Kidney (tissue), 14 donors: ENCODE results near the gene CAMTA1. TPM values are rescaled to one million over a fixed set of nuclear protein-coding genes. Genes with fewer than 3 reads are reported as not detected.
A peak's percentile ranks its signal among the peaks of the same experiment; 100 is the strongest.

ENCODE experiments used
- DNase-seq, 5 donors: peaks; one replicate each; pipeline ENCODE4 v3.0.0-alpha.2; 2013 to 2020
- FAIRE-seq: peaks from 2 replicates; lab custom pipeline; 2012; peaks lifted over from hg19 to GRCh38; lab: Jason Lieb, UNC
- H3K27ac ChIP-seq, 2 donors: one replicate each; pipeline ENCODE4 v1.7.0; 2013; ENCODE audit warnings: low read depth in 2 of 2, low read length in 2 of 2, inconsistent platforms in 1 of 2
- H3K27me3 ChIP-seq: one replicate; pipeline ENCODE4 v1.7.1; 2013; ENCODE audit warnings: low read length, inconsistent platforms; ENCODE audit not compliant: control insufficient read depth, insufficient read depth
- H3K36me3 ChIP-seq, 3 donors: one replicate each; pipeline versions ENCODE4 v1.7.0 to v1.7.1; 2013; ENCODE audit warnings: low read length in 3 of 3, control low read depth in 1 of 3, inconsistent platforms in 1 of 3; ENCODE audit not compliant: insufficient read depth in 3 of 3, control insufficient read depth in 2 of 3
- H3K4me1 ChIP-seq, 3 donors: one replicate each; pipeline versions ENCODE4 v1.7.0 to v1.7.1; 2013; ENCODE audit warnings: low read length in 3 of 3, inconsistent platforms in 1 of 3, low read depth in 1 of 3; ENCODE audit not compliant: control insufficient read depth in 2 of 3, insufficient read depth in 2 of 3
- H3K4me3 ChIP-seq, 3 donors: one replicate each; pipeline versions ENCODE4 v1.7.0 to v1.8.1; 2013; ENCODE audit warnings: low read length in 3 of 3, control low read depth in 1 of 3, inconsistent platforms in 1 of 3
- H3K9ac ChIP-seq, 3 donors: one replicate each; pipeline versions ENCODE4 v1.7.0 to v1.7.1; 2013; ENCODE audit warnings: low read length in 3 of 3, control low read depth in 1 of 3, inconsistent platforms in 1 of 3
- H3K9me3 ChIP-seq, 3 donors: one replicate each; pipeline versions ENCODE4 v1.7.0 to v1.7.1; 2013; ENCODE audit warnings: low read length in 3 of 3, control low read depth in 1 of 3, inconsistent platforms in 1 of 3; ENCODE audit not compliant: control insufficient read depth in 2 of 3, insufficient read depth in 1 of 3
- intact Hi-C: fragments of 100-400 bp; cut with DNase I; formaldehyde crosslinking; loops from one replicate; pipeline ENCODE4 v1.11.1; 2022
- polyA plus RNA-seq: library from polyadenylated mRNA; stranded (reverse); fragments of 350-450 nt; fragmentation: Illumina TruSeq; extraction: RNeasy Lipid Tissue Mini Kit (QIAGEN cat#74804); gene quantifications from one replicate; pipeline ENCODE4 v1.2.3, GENCODE V29; 2014; ENCODE audit warnings: low read depth, low replicate concordance; ENCODE audit not compliant: insufficient read depth
- total RNA-seq: library from RNA; stranded (reverse); fragmentation: NEBNext Ultra II Directional; extraction: Animal tissue kit (Norgen Biotek cat#: 25700); gene quantifications from one replicate; pipeline ENCODE4 v1.2.1, GENCODE V29; 2021
- TF ChIP-seq, protein P1 (sequence below): IDR thresholded peaks from 3 replicates; pipeline ENCODE4 v1.5.1; 2012; ENCODE audit warnings: mild to moderate bottlenecking, moderate library complexity, borderline replicate concordance; ENCODE audit not compliant: insufficient read depth; ENCODE audit errors: extremely low read depth
- donor health status: control.
- donor health status: control.
- donor health status: control.
- donor health status: control.
- donor health status: control.
- donor health status: DM: yes; HTN: yes; CAD: no.
- donor health status: Normal renal cell carcinoma (clear cell type).

Gene CAMTA1
- total and polyA plus RNA-seq, 2 donors from 2014 or later: 79.0 to 170 TPM

DNA sequence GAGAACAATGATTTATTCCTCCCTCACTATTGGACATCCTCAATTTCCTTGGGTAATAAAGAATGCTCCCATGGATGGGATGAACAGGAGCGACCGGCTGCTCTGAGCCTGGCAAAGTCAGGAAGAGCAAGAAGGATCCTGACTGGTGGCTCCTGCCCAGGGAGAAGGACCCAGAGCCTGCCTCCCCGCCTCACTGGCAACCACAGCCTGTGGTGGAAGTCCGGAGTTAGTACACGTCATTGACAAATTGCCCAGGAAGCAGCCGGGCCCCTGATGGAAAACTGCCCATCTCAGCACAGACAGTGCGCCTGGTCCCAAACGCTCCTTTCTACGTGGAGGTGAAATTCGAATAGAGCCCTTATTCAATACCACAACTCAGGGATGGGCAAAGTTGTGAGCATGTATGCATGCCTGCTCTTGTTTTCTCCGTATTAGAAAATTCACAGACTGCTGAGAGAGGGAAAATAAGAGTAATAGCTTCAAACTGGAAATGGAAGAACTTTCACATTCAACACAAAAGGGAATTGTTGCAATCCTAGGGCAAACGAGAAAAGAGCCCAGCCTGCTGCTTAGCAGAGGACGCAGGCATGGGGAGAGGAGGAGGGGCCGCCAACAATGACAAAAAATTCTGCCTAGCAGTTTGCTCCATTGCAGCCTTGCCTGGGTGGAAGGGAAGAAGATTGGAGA, 588.8 kb downstream of the CAMTA1 start:
- intact Hi-C loops: no loop called here
- H3K27me3 ChIP-seq: no peaks in the 10 kb centered on the region
- H3K9me3 ChIP-seq: no peaks in the 10 kb centered on the region
- H3K4me1 ChIP-seq: no peaks in the 10 kb centered on the region
- DNase-seq: peak in 1 of 5 donors; percentile 34
- no peak overlapping the region for H3K9ac ChIP-seq
- H3K36me3 ChIP-seq: no peaks in the 10 kb centered on the region
- no peak overlapping the region for H3K4me3 ChIP-seq
- TF ChIP-seq, protein P1, sequence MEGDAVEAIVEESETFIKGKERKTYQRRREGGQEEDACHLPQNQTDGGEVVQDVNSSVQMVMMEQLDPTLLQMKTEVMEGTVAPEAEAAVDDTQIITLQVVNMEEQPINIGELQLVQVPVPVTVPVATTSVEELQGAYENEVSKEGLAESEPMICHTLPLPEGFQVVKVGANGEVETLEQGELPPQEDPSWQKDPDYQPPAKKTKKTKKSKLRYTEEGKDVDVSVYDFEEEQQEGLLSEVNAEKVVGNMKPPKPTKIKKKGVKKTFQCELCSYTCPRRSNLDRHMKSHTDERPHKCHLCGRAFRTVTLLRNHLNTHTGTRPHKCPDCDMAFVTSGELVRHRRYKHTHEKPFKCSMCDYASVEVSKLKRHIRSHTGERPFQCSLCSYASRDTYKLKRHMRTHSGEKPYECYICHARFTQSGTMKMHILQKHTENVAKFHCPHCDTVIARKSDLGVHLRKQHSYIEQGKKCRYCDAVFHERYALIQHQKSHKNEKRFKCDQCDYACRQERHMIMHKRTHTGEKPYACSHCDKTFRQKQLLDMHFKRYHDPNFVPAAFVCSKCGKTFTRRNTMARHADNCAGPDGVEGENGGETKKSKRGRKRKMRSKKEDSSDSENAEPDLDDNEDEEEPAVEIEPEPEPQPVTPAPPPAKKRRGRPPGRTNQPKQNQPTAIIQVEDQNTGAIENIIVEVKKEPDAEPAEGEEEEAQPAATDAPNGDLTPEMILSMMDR: no peak
- no peak overlapping the region for H3K27ac ChIP-seq
- FAIRE-seq: no peak

DNA sequence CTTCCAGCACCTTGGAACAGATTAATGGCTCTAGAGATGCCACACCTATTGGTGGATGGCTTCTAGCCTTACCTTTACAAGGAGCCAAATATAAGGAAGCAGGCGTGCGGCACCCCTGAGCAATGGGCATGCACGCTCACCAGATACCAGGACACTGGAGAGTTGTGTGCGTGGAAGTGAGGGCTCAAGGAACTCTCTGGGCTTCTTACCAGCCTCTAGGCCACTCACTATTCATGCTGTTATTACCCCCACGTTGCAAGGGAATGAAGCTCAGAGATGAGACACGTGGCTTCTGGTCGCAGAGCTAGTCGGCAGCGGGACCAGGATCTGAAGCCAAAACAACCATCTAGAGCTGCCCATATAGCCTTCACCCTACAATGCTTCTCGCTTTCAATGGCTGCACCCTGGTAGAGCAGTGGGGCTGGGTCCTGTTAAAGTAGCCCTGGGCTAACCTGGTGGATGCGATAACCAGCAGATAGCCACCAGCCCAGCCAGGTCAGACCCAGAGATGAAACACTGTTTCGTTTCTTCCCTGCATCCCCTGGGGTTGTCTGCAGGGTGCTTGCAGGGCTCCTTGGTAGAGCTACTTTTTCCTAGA, 589.4 kb downstream of the CAMTA1 start:
- H3K36me3 ChIP-seq: no peaks in the 10 kb centered on the region
- intact Hi-C loops: no loop called here
- H3K4me3 ChIP-seq: no peak overlapping the region
- H3K9me3 ChIP-seq: no peaks in the 10 kb centered on the region
- DNase-seq (peak in 1 of 5 donors; percentile 19), FAIRE-seq (no peak)
- peaks cover 0 to 2% (median 0%) of the 10 kb centered on the region in 3 donors for H3K4me1 ChIP-seq
- TF ChIP-seq, protein P1: no peak
- no peak overlapping the region for H3K9ac ChIP-seq
- H3K27me3 ChIP-seq: no peaks in the 10 kb centered on the region
- no peak overlapping the region for H3K27ac ChIP-seq

DNA sequence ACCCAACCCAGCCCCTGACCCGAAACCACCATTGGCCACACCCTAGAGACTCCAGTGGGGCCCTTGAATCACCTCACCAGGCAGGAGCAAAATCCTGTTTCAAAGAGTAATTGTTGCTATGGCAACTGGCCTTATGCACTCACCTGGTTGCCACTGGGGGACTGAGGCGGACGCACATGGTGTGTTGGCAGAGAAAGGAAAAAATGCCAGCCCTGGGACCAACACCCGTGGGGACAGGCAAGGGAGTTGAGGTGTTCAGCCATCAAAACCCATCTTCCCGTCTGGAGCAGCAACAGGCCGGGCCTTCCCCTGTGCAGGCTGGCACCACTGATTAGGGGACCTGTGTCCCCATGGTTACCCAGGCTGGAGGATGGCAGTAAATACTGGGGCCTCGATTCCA, 590.1 kb downstream of the CAMTA1 start:
- Histone ChIP-seq H3K27me3 (no peaks in the 10 kb centered on the region), H3K4me3 (no peak overlapping the region), H3K4me1 (peaks cover 0 to 2% (median 0%) of the 10 kb centered on the region in 3 donors), H3K9ac (no peak overlapping the region), H3K27ac (no peak overlapping the region), H3K36me3 (no peaks in the 10 kb centered on the region), H3K9me3 (no peaks in the 10 kb centered on the region)
- peak in 3 of 5 donors; percentile 12 to 45 (median 19) for DNase-seq
- no peak for FAIRE-seq
- intact Hi-C loops: no loop called here
- TF ChIP-seq, protein P1: no peak
